ENCODE measurements around the gene HES3.

GRCh38 chr1:6272452-6272851 lies 28.5 kb downstream of the HES3 start:
- TF ChIP-seq CTCF (IDR thresholded peaks at IDR 0.05; ENCODE audit: low read length) (no peak), EZH2 (optimal IDR thresholded peaks at IDR 0.05; ENCODE audit: low read depth, low read length) (no peak), EZH2phosphoT487 (IDR thresholded peaks at IDR 0.05; ENCODE audit: low read length) (no peak)
